Muscle of leg (tissue), 11 donors: ENCODE results near the gene PNMA5. TPM values are rescaled to one million over a fixed set of nuclear protein-coding genes. Genes with fewer than 3 reads are reported as not detected.

Experiments used
- DNase-seq: peaks from one replicate; pipeline ENCODE4 v3.0.0; 2013
- H3K27ac ChIP-seq: one replicate; pipeline ENCODE4 v1.5.1; 2013; ENCODE audit warnings: mild to moderate bottlenecking, low read length, control low read depth
- H3K27me3 ChIP-seq: one replicate; pipeline ENCODE4 v1.6.1; 2013; ENCODE audit warnings: low read length; ENCODE audit not compliant: control insufficient read depth, insufficient read depth
- H3K36me3 ChIP-seq: one replicate; pipeline ENCODE4 v1.6.1; 2013; ENCODE audit warnings: low read length; ENCODE audit not compliant: control insufficient read depth, insufficient read depth
- H3K4me1 ChIP-seq: one replicate; pipeline ENCODE4 v1.6.1; 2013; ENCODE audit warnings: low read length; ENCODE audit not compliant: control insufficient read depth, insufficient read depth
- H3K4me3 ChIP-seq: one replicate; pipeline ENCODE4 v1.5.1; 2013; ENCODE audit warnings: low read length, control low read depth
- H3K9me3 ChIP-seq: replicated peaks from 2 replicates; pipeline ENCODE4 v1.6.1; 2013; ENCODE audit warnings: low read depth, low read length; ENCODE audit not compliant: control insufficient read depth
- WGBS: methylation state at CpG from one replicate; pipeline ENCODE4 v1.1.5; 2013; ENCODE audit warnings: missing lambda C conversion rate; ENCODE audit not compliant: insufficient coverage; 5-methylcytosine and 5-hydroxymethylcytosine counted together
- polyA plus RNA-seq, 8 donors: library from polyadenylated mRNA; unstranded; fragments of 120-200 nt; gene quantifications; one replicate each; pipeline versions ENCODE4 v1.2.1 to v1.2.3, GENCODE V29; 2013; ENCODE audit warnings: inconsistent platforms in 1 of 8, low replicate concordance in 1 of 8; ENCODE audit not compliant: insufficient read length in 8 of 8, insufficient read depth in 1 of 8
- total RNA-seq: library from RNA; stranded (reverse); fragments of 120-200 nt; gene quantifications from one replicate; pipeline ENCODE4 v1.2.4, GENCODE V29; 2013

PNMA5 gene
- total and polyA plus RNA-seq, 9 donors: not detected

DNA sequence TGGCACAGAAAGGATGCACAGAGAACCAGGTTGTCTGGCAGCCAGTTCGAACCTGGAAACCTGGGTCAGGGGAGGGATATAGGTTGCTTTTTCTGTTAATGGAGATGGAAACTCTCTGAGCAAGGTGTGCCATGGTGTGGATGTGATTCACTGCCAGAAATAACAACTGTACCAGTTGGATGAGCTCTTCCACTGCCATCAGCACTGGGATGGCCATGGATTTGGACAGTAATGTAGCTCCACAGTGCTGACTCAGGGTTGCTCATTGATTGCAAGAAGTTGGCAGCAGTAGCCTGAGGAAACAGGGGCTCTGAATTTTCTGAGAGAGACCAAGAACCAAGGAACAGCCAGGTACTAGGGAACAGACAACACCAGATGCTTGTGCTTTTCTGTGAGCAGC lies 33.8 kb downstream of the PNMA5 start:
- no peaks in the 10 kb centered on the region for H3K36me3 ChIP-seq
- H3K27me3 ChIP-seq: peaks cover 16% of the 10 kb centered on the region
- 60% methylated on average over 1 of the region's 1 CpG for WGBS
- H3K27ac ChIP-seq: no peak overlapping the region
- no peaks in the 10 kb centered on the region for H3K9me3 ChIP-seq
- no peak overlapping the region for H3K4me3 ChIP-seq
- no peak for DNase-seq
- H3K4me1 ChIP-seq: peaks cover 9% of the 10 kb centered on the region

GRCh38 chrX:152959626-152960025 lies 34.3 kb downstream of the PNMA5 start:
- peaks cover 9% of the 10 kb centered on the region for H3K4me1 ChIP-seq
- H3K27me3 ChIP-seq: peaks cover 16% of the 10 kb centered on the region
- WGBS: 59% methylated on average over 3 of the region's 6 CpGs
- H3K27ac ChIP-seq: no peak overlapping the region
- H3K9me3 ChIP-seq: no peaks in the 10 kb centered on the region
- DNase-seq: no peak
- no peak overlapping the region for H3K4me3 ChIP-seq
- H3K36me3 ChIP-seq: no peaks in the 10 kb centered on the region

DNA sequence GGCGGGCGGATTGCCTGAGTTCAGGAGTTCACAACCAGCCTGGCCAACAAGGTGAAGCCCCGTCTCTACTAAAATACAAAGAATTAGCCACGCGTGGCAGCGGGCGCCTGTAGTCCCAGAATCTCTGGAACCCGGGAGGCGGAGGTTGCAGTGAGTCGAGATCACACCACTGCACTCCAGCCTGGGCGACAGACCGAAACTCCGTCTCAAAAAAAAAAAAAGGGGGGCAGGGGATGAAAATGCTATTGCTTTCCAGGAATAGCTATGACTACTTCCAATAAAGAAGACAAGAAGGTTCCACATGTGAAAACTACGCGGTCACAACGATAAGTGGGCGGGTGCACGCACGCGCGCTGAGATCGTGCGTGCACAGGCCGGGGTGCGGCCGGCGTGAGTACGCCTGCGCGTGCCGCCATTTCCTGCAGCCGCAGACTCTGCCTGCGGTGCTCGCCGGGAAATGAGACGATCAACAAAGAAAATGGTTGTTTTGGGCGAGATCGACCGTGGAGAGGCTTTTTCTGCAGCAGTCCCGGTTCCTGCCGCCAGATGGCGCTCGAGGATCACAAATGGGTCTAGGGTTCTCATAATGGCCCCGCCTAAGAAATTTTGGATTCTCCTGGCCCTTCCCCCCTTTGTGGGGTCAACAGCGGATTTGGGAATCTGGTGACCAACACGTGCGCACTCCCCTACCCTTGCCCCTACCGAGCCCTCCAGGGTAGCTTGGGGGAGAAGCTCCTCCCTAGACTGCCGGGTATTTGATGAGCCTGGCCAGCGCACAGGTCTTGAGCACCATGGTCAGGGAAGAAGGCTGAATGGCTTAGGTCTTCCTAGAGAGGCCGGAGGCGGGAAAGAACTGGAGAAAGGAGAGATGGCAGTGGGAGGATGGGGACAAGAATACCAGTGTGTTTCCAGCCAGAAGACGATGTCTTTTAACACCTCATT lies 35.1 kb downstream of the PNMA5 start:
- no peaks in the 10 kb centered on the region for H3K9me3 ChIP-seq
- H3K27ac ChIP-seq: peak overlapping the region; percentile 86
- WGBS: 32% methylated on average over 36 of the region's 53 CpGs
- peak; percentile 95 for DNase-seq
- peaks cover 9% of the 10 kb centered on the region for H3K4me1 ChIP-seq
- H3K27me3 ChIP-seq: peaks cover 16% of the 10 kb centered on the region
- H3K4me3 ChIP-seq: peak overlapping the region; percentile 28
- H3K36me3 ChIP-seq: no peaks in the 10 kb centered on the region

- Histone ChIP-seq H3K9me3 (no peaks in the 10 kb centered on the region), H3K4me3 (peak overlapping the region; percentile 28), H3K4me1 (peaks cover 9% of the 10 kb centered on the region), H3K27me3 (peaks cover 15% of the 10 kb centered on the region), H3K36me3 (no peaks in the 10 kb centered on the region), H3K27ac (peak overlapping the region; percentile 86)
- 74% methylated on average over 5 of the region's 5 CpGs for WGBS
- DNase-seq: no peak
Observed at GRCh38 chrX:152958047-152958446, 35.9 kb downstream of the PNMA5 start.

DNA sequence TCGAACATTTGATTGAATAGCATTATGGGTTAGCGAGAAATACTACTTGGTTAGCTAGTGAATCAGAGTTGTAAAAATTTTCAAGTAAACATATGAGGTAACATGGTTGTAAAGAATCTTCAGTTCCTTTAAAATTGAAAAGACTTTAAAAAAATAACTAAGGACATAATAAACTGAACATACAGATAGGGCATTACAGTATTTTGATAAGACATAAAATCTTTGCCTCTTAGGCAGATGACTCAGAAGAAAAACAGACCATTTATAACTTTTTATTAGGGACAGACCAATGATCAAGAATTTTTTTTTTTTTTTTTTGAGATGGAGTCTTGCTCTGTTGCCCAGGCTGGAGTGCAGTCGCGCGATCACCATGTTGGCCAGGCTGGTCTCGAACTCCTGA lies 43.1 kb downstream of the PNMA5 start:
- Histone ChIP-seq H3K4me1 (no peaks in the 10 kb centered on the region), H3K27me3 (peaks cover 13% of the 10 kb centered on the region), H3K36me3 (no peaks in the 10 kb centered on the region), H3K27ac (no peak overlapping the region), H3K9me3 (no peaks in the 10 kb centered on the region), H3K4me3 (no peak overlapping the region)
- 83% methylated on average over 1 of the region's 6 CpGs for WGBS
- DNase-seq: no peak

- WGBS: 50% methylated on average over 4 of the region's 4 CpGs
- H3K36me3 ChIP-seq: no peaks in the 10 kb centered on the region
- no peak overlapping the region for H3K27ac ChIP-seq
- H3K27me3 ChIP-seq: peaks cover 13% of the 10 kb centered on the region
- DNase-seq: no peak
- no peaks in the 10 kb centered on the region for H3K9me3 ChIP-seq
- no peak overlapping the region for H3K4me3 ChIP-seq
- no peaks in the 10 kb centered on the region for H3K4me1 ChIP-seq
Observed at GRCh38 chrX:152949114-152949513, 44.8 kb downstream of the PNMA5 start.

DNA sequence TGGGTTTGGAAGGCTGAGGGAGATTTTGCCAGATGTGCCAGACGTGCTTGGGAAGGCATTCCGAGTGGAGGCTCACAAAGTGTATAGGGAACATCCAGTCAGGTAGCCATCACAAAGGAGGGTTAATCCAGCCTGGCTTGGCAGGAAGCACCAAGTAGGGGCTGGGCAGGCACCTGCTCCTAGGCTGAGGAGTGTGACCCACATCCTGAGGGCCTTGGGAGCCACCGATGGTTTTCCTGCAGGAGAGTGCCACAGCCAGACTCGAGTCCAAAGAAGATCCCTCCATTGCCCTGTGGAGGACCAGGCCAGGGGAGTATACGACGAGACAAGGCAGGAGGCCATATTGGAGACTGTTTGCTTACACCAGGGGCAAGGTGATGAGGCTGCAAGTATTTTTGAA lies 47.2 kb downstream of the PNMA5 start:
- peaks cover 5% of the 10 kb centered on the region for H3K4me1 ChIP-seq
- H3K9me3 ChIP-seq: no peaks in the 10 kb centered on the region
- H3K4me3 ChIP-seq: no peak overlapping the region
- DNase-seq: no peak
- H3K27me3 ChIP-seq: peaks cover 13% of the 10 kb centered on the region
- H3K36me3 ChIP-seq: no peaks in the 10 kb centered on the region
- H3K27ac ChIP-seq: no peak overlapping the region
- 85% methylated on average over 6 of the region's 6 CpGs for WGBS

DNA sequence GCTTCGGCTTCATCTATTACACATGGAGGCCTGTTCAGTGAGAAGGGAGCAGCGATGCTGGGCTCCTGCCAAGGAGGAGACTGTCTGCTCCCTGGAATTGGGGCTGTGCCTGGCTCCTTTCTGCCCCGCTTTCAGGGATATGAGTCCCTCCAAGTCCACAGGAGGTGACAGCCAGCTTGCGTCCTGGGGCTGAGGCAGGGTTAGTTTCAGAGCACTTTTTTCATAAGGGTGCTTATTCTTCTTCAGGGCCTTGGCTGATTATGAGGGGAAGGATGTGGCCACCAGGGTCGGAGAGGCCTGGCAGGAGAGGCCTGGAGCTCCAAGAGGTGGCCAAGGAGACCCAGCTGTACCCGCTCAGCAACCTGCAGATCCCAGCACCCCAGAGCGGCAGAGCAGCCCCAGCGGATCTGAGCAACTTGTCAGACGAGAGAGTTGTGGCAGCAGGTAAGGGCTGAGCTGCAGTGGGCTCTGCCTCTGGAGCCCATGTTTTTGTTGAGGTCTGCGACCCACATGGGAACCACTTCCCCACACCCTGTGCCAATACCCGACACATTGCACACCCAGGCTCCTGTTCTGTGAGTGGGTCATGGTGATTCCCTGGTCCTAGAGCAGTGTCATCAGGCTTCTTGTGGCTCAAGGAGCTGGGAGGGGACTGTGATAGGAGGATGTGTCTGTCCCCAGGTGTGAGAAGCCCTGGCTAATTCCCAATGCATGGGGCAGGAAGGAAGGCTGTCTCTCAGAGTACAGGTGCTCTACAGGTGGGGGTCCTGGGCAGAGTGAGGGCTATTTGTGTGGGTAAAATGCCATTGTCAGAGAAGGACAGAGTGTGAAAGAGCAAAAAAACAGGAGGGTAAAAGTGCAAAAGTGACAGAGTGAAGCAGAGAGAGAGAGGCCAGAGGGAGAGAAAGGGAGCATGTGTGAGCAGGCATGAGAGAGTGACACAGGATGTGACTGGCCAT lies 48.6 kb downstream of the PNMA5 start:
- H3K27me3 ChIP-seq: peaks cover 13% of the 10 kb centered on the region
- H3K9me3 ChIP-seq: no peaks in the 10 kb centered on the region
- H3K36me3 ChIP-seq: no peaks in the 10 kb centered on the region
- peaks cover 5% of the 10 kb centered on the region for H3K4me1 ChIP-seq
- no peak overlapping the region for H3K4me3 ChIP-seq
- no peak overlapping the region for H3K27ac ChIP-seq
- no peak for DNase-seq
- 86% methylated on average over 8 of the region's 11 CpGs for WGBS

- no peak overlapping the region for H3K4me3 ChIP-seq
Observed at GRCh38 chrX:152943826-152944225, 50.1 kb downstream of the PNMA5 start.

GRCh38 chrX:152942077-152942442 lies 51.9 kb downstream of the PNMA5 start:
- peak overlapping the region; percentile 86 for H3K27ac ChIP-seq
- H3K9me3 ChIP-seq: no peaks in the 10 kb centered on the region
- DNase-seq: no peak
- no CpG with 5 or more reads among the region's 11 CpGs for WGBS
- peak overlapping the region; percentile 63 for H3K4me3 ChIP-seq
- H3K36me3 ChIP-seq: no peaks in the 10 kb centered on the region
- peaks cover 7% of the 10 kb centered on the region for H3K27me3 ChIP-seq
- H3K4me1 ChIP-seq: peaks cover 5% of the 10 kb centered on the region

More at GRCh38 chrX:152943826-152944225, 50.1 kb downstream of the PNMA5 start:
- Histone ChIP-seq H3K36me3 (no peaks in the 10 kb centered on the region), H3K4me1 (peaks cover 5% of the 10 kb centered on the region), H3K9me3 (no peaks in the 10 kb centered on the region), H3K27me3 (peaks cover 8% of the 10 kb centered on the region), H3K27ac (no peak overlapping the region)
- WGBS: 100% methylated on average over 1 of the region's 1 CpG
- no peak for DNase-seq
